Endometrial microvascular endothelial cells (primary cell): ENCODE measurements around the gene PRXL2A. TPM values are rescaled to one million over a fixed set of nuclear protein-coding genes. Genes with fewer than 3 reads are reported as not detected.
"Not testable (repeated sequence)": the region's sequence is repeated elsewhere in the genome, so short reads cannot be mapped to it uniquely, and the experiment has no call there.

Experiments
- in situ Hi-C: cut with HindIII; loops from 2 replicates; pipeline ENCODE4 v1.10.0; 2017; ENCODE audit warnings: low sequenced_read_pairs, low pct_unique_long_range_greater_than_20kb; ENCODE audit errors: inconsistent ontology term
- total RNA-seq: library from RNA; depleted of rRNA; stranded (reverse); fragments of >200 nt; gene quantifications from one replicate; pipeline ENCODE4 v1.2.3, GENCODE V29; 2015; ENCODE audit errors: inconsistent ontology term

The PRXL2A gene
- total RNA-seq, 1 donor from 2014 or later: 86.0 TPM

- in situ Hi-C loops: loop anchor here (5.0 kb wide), 1 partner anchor 39 kb away; no protein-coding TSS in a partner anchor
Measured at GRCh38 chr10:80468002-80468401, 59.7 kb downstream of the PRXL2A start.

DNA sequence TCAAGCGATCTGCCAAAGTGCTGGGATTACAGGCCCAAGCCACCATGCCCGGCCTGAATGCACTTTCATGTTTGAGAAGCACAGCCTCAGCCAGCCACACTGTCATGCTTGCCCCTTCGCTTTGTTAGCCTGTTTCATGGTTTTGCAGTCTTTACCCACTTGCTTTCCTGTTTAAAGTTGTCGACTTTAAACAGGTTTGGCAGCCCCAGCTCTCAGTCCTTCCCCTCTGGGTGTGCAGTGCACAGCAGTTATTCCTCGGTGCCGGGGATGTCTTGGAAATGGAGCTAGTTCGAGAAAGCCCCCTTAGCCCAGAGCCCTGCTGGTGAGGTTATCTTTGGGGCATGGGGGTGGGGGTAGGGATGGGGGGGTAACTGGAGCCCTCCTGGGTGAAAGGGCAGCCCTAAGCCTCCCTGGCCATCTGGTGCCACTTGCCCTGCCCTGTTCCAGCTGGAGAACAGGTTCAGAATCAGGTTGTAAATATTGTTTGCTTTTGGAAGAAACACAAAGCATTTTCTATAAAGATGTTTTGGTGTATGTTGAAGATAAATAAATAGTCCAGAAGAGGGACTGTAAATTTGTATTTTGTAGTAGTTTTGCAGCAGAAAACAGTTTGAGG lies 60.6 kb downstream of the PRXL2A start:
- in situ Hi-C loops: loop anchor here (5.0 kb wide), 1 partner anchor 38 kb away; no protein-coding TSS in a partner anchor

DNA sequence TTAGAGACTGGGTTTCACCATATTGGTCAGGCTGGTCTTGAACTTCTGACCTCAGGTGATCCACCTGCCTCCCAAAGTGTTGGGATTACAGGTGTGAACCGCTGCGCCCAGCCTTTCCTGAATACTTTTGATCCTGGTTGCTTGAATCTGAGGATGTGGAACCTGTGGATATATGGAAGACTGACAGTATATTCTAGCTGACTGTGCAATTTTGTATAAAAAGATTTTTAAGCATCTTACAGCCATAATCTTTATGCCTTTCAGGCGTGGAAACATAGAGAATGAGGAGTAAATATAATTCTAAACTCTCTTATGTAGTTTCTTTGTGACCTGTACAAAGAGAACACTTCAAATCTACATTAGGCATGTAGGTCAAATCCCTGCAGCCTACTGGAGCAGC lies 61.9 kb downstream of the PRXL2A start:
- in situ Hi-C loops: no loop called here

DNA sequence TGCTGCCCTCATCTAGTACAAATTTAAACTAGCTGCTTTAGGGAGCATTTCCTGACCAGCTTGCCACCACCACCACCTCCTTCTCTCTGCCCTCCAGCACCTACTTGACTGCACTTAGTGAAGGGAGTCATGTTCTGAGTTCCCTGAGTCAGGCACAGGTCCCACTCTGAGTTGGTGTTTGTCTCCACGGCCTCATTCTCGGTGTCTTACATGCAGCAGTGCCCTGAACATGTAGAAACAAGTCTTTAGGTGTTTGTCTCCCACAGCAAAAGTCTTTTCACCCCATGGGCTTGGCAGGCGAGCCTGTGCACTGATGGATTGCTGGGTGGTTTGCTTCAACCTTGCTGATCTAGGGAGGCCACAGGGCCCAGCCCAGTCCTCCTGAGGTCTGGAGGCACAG lies 62.6 kb downstream of the PRXL2A start:
- in situ Hi-C loops: no loop called here

GRCh38 chr10:80471715-80472233 lies 63.4 kb downstream of the PRXL2A start:
- in situ Hi-C loops: no loop called here

DNA sequence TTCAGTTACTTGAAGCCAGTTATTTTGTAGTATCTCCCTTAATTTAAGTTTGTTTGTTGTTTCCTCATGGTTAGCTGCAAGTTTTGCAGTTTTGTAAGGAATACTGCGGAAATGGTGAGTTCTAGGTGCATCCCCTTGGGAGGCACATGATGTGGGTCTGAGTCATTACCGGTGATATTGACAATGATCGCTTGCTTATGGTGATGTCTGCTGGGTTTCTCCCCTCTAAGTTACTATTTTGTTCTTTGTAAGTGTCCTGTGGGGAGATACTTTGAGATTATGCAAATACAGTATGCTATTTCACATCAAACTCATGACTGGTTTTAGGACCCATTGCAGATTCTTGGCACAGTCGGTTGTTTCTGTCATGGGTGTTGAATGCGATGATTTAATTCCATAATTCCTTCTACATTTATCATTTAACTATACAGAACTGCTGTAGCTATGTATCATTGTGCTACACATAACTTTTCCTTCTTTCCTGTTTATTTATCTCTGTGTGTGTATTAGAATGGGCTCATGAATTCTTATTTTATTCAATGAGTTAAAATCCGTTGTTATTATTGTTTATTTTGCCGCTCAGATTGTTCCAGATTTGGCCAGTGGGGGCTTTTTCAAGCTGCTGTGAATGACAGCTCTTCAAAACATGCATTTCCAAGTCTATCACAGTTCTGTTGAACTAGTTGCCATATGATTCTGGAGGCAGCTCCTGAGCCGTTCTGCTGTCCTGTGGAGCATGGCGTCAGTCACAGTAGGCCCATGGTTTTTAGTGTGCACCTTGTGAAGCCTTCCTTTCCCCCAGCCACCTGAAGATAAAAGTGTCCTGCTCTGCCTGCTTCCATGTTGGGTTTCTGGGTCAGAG lies 64.1 kb downstream of the PRXL2A start:
- in situ Hi-C loops: no loop called here

DNA sequence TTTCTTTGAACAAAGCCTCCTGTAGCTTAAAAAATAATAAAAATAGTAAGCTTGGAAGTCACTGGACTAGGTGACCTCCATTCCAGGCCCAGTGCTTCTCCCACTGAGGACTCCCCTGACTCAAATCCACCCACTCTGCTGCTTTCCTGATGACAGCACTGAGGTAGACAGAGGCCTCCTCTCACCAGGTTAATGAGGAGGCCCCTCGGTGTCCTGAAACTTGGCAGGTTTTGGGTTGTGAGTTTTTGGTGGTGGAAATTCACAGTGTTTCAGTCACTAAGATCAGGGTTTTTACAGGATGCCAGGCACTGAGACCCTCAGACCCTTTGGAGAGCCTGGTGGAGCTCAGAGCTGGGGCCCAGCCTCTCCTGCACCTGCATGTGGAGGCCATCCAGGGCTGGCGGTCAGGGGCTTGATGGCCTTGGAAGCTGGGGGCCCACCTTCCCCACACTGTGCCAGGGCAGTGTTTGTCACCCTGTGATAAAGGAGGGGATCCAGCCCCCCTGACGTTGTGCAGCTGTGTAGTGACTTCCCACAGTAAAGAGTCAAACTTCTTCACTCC lies 64.8 kb downstream of the PRXL2A start:
- in situ Hi-C loops: no loop called here

DNA sequence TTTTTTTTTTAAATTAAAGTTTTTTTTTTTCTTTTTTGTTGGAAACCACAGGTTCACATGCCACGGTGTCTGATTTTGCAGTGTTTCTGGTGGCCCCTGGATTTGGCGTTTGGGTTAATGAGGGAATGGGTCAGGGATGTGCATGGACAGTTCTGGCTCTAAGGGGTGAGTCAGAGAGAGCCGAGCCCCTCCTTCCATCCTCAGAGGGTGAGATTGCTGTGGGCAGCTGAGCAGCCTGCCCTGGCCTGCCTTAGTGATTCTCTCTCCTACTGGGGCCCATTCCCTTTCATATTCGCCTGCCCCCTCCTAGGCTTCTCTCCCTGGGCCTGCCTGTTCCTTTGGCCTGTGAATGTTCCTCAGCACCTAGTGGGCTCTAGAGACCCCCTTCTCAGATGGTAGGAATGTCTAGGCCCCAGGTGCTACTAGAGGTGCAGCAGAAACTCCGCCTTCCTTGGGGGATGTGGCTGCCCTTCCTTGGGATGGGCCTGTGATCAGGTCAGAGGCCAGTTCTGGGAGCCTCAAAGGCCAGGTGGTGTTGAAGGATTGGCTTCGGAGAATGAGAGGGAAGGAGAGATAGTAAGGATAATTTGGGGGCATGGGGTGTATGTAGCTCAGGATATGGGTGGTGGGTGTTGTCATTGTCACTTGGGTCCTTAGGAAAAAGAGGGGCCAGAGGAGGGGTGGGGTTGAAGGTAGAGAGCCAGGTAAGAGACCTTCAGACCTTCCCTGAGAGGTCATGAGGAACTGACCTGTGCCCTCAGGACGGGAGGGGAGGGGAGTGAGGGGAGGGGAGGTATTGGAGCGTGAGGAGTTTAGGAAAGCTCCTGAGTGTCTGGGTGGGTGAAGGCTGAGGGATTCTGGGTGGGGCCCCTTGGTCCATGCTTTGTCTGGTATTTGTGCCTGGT lies 65.6 kb downstream of the PRXL2A start:
- in situ Hi-C loops: no loop called here

DNA sequence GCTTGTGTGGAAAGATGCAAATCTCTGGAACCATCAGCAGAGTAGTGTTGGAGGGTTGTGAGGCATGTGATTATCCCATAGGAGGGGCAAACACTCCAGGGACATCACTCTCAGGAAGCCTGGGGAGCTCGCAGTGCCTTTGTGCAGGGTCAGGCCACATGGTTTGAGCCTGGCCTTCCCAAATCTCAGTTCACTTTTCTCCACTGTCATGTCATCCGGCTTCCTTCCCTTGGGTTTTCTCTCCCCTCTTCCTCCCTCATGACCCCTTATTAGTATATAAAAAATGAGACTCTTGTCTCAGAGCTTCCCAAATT lies 66.2 kb downstream of the PRXL2A start:
- in situ Hi-C loops: no loop called here

DNA sequence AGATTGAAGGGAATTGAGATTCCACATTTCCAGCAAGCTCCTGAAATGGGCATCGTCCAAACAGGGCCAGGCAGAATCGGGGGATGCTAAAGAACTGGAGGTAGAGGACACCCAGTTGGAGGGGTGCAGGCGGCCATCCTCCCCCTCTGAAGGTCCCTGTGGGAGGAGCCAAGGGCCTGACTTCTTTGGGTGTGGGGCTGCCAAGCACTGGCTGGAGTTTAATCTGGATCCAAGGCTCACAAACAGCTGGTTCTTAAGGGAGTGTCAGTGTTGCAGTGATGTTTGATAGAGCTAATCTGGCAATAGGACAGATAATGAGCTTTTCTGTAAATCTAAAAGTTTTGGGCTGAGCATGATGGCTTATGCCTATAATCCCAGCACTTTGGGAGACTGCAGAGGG lies 66.6 kb downstream of the PRXL2A start:
- in situ Hi-C loops: no loop called here

GRCh38 chr10:80475641-80476040 lies 67.3 kb downstream of the PRXL2A start:
- in situ Hi-C loops: not testable (repeated sequence)

DNA sequence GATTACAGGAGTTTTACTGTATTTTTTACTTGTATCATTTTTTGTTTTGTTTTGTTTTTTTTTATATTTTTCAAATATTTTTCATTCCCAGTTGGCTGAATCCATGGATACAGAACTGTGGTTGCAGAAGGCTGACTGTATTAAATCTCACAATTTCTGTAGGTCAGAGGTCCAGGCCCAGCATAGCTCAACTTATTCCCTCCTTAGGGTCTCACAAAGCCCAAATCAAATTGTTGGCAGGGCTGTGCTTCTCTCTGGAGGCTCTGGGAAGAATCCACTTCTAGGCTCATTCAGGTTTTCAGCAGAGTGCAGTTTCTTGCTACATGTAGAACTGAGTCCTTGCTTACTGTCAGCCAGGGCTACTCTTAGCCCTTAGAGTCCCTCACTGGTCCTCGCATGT lies 68.3 kb downstream of the PRXL2A start:
- in situ Hi-C loops: no loop called here

GRCh38 chr10:80477813-80478212 lies 69.5 kb downstream of the PRXL2A start:
- in situ Hi-C loops: no loop called here

- in situ Hi-C loops: not testable (repeated sequence)
Measured at GRCh38 chr10:80480373-80480772, 72.0 kb downstream of the PRXL2A start.

DNA sequence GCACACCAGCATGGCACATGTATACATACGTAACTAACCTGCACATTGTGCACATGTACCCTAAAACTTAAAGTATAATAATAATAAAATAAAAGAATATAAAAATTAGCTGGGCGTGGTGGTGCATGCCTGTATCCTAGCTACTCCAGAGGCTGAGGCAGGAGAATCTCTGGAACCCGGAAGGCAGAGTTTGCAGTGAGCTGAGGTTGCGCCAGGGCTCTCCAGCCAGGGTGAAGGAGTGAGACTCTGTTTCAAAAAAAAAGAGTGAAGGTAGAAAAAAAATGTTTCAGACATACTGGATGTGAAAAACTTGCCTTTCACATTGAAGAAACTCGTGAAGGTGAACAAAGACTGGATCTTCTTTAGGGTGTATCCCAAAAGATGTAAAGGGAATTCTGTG lies 72.5 kb downstream of the PRXL2A start:
- in situ Hi-C loops: no loop called here

- in situ Hi-C loops: no loop called here
Measured at GRCh38 chr10:80484243-80484642, 75.9 kb downstream of the PRXL2A start.

- in situ Hi-C loops: no loop called here
Measured at GRCh38 chr10:80484676-80485075, 76.3 kb downstream of the PRXL2A start.

DNA sequence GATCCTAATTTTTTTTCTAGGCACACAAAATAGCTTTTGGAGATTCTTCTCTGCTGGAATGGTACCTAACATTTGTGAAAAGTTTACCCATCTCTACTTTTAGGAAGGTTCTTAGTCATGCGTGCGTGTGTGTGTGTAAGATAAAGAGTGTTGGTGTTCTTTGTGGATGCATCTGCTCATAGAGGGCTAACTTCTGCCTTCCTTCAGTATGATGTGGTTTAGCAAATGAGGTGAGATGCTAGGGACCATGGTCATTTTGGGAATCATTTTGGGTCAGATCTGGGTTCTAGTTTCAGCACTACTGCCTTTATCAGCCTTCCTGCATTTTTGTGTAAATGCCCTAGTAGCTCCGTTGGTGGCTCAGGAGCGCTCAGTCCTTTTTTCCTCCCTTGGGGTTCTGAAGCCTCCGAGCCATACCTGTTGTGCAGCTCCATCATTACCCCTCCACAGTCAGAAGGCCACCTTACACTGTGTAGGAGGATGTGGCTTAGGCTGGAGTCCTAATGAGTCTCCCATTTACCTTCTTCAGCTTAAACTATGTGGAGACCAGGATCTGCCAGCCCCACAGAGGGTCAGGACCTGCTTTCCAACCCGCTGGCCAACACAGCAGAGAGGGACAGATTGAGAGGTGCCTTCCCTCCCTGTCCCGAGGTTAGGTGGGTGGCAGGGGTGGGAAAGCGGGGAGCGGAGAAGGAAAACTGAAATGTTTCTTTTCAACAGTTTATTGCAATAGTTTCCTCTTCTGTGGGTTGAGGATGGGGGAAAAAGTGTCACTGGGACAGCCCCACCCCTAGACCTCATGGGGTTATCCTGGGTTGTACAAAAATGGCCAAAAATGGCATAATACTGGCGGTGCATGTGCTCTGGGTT lies 77.0 kb downstream of the PRXL2A start:
- in situ Hi-C loops: no loop called here
